Stimulated activated naive CD8-positive, alpha-beta T cell treated with anti-CD3 and anti-CD28 coated beads, Interleukin-15, amount 100 ng/mL, for 72 hours (primary cell): ENCODE results near the gene MAGIX.
A peak's percentile ranks its signal among the peaks of the same experiment; 100 is the strongest.
"Not testable (repeated sequence)": the region's sequence is repeated elsewhere in the genome, so short reads cannot be mapped to it uniquely, and the experiment has no call there.

ENCODE experiments used
- ATAC-seq: fragments of 150-1000 bp; cut with Tn5 transposase; 2 replicates; pipeline ENCODE4 v1.10.0; 2021; ENCODE audit warnings: mild to moderate bottlenecking, moderate library complexity
- DNase-seq, 2 donors: peaks; one replicate each; pipeline ENCODE4 v3.0.0; 2021 to 2022
- H3K27ac Mint-ChIP-seq, 2 donors: one replicate each; pipeline ENCODE4 v1.8.0; 2022; ENCODE audit warnings: mild to moderate bottlenecking in 2 of 2, mixed read lengths in 2 of 2, moderate library complexity in 2 of 2
- H3K27me3 Mint-ChIP-seq: one replicate; pipeline ENCODE4 v1.8.0; 2022; ENCODE audit warnings: mixed read lengths
- H3K4me1 Mint-ChIP-seq: one replicate; pipeline ENCODE4 v1.8.0; 2022; ENCODE audit warnings: mild to moderate bottlenecking, mixed read lengths
- H3K4me3 Mint-ChIP-seq, 2 donors: one replicate each; pipeline ENCODE4 v1.8.0; 2022; ENCODE audit warnings: mild to moderate bottlenecking in 2 of 2, mixed read lengths in 2 of 2, moderate library complexity in 1 of 2
- H3K9me3 Mint-ChIP-seq, 2 donors: one replicate each; pipeline ENCODE4 v1.8.0; 2022; ENCODE audit warnings: mixed read lengths in 2 of 2

MAGIX gene

DNA sequence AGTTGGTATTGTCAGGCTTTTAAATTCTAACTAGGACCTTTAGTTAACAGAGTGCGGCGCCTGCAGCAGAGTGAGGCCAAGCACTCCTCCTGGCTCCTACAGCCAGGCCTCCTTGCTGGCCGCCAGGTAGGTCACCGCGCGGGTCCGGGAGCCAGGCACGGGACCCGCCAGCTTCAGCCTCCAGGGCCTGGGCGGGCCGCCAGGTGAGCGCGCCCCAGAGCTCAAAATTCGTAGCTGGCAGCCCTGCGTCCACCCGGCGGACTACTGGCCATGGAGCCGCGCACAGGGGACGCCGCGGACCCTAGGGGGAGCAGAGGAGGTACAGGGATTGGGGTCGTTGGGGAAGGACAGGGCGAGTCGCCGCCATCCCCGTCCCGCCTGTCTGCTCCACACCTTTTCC lies at the start of gene MAGIX:
TSS of gene MAGIX (plus strand) at position 139 of the 400 bp plus-strand sequence. CDS start at position 271, 132 bp downstream.
- H3K4me3 Mint-ChIP-seq = peak within 1 kb of the TSS; percentile 86 to 91
- H3K27me3 Mint-ChIP-seq = no peaks in the 10 kb centered on the region

DNA sequence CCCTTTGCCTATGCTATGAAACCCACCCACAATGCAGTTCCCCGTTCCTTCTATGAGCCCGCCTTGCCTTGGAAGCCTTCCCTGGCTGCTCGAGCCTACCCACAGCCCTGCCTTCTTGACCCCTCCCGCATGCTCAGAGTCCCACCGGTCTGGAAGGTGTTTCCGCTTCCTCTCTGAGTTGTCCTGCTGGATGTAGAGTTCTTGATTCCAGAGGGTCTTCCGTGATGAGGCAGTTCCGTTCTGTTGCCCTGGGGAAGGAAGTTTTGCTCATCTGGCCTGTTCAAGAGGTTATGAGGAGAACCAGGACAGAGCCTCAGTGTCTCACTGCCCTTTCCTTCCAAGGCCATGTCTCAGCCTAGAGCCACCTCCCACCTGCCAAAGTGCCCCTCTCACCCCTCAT lies 46.5 kb upstream of the MAGIX start:
- peak overlapping the region in 1 of 2 donors; percentile 62 for H3K27ac Mint-ChIP-seq
- H3K4me1 Mint-ChIP-seq = peaks cover 19% of the 10 kb centered on the region
- no peak overlapping the region for H3K4me3 Mint-ChIP-seq
- no peak for DNase-seq
- no peaks in the 10 kb centered on the region for H3K9me3 Mint-ChIP-seq
- no peak for ATAC-seq
- H3K27me3 Mint-ChIP-seq = no peaks in the 10 kb centered on the region

More for the DNA sequence above, at the start of gene MAGIX:
- peak within 1 kb of the TSS; percentile 89 to 95 for H3K27ac Mint-ChIP-seq
- DNase-seq = no peak
- ATAC-seq = no peak
- H3K9me3 Mint-ChIP-seq = no peaks in the 10 kb centered on the region
- H3K4me1 Mint-ChIP-seq = peaks cover 36% of the 10 kb centered on the region

DNA sequence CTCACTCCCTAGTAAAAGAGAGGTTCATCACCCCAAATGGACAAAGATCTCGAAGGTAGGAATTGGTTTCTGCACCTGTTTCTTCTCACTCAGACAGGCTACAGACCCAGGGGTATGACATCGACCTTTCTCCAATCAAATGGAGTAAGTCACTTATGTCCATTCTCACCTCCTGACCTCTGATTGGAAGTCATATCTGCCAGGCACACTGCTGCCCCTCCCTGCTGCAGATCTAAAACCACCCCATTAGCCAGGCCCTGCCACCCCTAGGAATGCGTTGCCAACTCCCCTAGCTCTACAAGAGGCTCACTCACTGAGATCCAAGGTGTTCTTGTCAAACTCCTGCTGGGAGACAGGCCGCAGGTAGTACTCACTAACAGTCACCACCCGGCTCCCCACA lies 45.8 kb upstream of the MAGIX start:
- DNase-seq = no peak
- no peak overlapping the region for H3K4me3 Mint-ChIP-seq
- H3K27me3 Mint-ChIP-seq = no peaks in the 10 kb centered on the region
- no peaks in the 10 kb centered on the region for H3K9me3 Mint-ChIP-seq
- peak overlapping the region in 1 of 2 donors; percentile 72 for H3K27ac Mint-ChIP-seq
- ATAC-seq = no peak
- H3K4me1 Mint-ChIP-seq = peaks cover 23% of the 10 kb centered on the region

GRCh38 chrX:49117581-49117980 lies 45.0 kb upstream of the MAGIX start:
- DNase-seq (no peak), ATAC-seq (no peak)
- H3K4me3 Mint-ChIP-seq = no peak overlapping the region
- peaks cover 31% of the 10 kb centered on the region for H3K4me1 Mint-ChIP-seq
- H3K27me3 Mint-ChIP-seq = no peaks in the 10 kb centered on the region
- peak overlapping the region in 1 of 2 donors; percentile 82 for H3K27ac Mint-ChIP-seq
- no peaks in the 10 kb centered on the region for H3K9me3 Mint-ChIP-seq

DNA sequence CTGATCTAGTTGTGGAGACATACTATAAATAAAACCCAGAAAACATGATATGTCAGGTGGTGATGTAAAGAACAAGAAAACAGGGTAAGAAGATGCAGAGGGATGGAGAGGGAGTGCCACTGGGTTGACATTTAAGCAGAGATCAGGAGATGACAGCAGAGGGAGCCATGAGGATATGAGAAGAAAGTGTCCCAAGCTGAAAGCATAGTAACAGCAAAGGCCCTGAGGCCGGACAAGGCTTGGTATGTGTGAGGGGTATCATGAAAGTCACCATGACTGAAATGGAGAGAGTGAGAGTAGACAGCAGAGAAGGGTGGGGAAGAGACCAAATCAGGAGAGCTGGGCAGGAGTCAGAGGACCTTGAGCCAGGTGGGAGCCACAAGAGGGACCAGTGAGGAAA lies 42.5 kb upstream of the MAGIX start:
- Mint-ChIP-seq H3K4me3 (no peak overlapping the region), H3K27me3 (no peaks in the 10 kb centered on the region), H3K27ac (no peak overlapping the region), H3K4me1 (peaks cover 42% of the 10 kb centered on the region), H3K9me3 (no peaks in the 10 kb centered on the region)
- ATAC-seq (no peak), DNase-seq (no peak)

- H3K4me3 Mint-ChIP-seq = peak overlapping the region; percentile 96 to 99
- no peaks in the 10 kb centered on the region for H3K27me3 Mint-ChIP-seq
Observed at GRCh38 chrX:49122499-49122898, 40.1 kb upstream of the MAGIX start.

GRCh38 chrX:49127742-49128258 lies 34.8 kb upstream of the MAGIX start:
- H3K27me3 Mint-ChIP-seq, H3K27ac Mint-ChIP-seq, ATAC-seq, DNase-seq, H3K4me3 Mint-ChIP-seq, H3K9me3 Mint-ChIP-seq, H3K4me1 Mint-ChIP-seq: not testable (repeated sequence)

More at GRCh38 chrX:49122499-49122898, 40.1 kb upstream of the MAGIX start:
- DNase-seq (no peak), ATAC-seq (no peak)
- Mint-ChIP-seq H3K27ac (peak overlapping the region; percentile 98 to 99), H3K4me1 (peaks cover 33% of the 10 kb centered on the region), H3K9me3 (no peaks in the 10 kb centered on the region)

DNA sequence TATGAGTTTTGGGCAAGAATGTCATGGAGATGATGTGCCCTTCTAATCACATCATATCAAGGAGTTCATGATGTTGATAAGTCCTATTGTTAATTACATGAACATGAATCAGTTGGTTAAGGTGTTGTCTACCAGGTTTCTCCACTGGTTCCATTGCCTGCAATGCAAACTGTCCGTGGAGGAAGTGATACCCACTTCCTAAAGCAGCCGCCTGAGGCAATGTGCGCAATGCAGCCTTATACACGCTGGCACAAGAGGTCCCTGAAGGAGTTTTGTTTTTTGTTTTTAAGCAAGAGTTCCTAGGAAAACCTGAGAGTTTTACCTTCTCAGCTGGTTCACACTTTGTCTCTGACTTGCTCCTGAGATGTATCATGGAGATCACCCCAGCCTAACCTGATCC lies 33.1 kb upstream of the MAGIX start:
- no peak for ATAC-seq
- Mint-ChIP-seq H3K4me3 (no peak overlapping the region), H3K9me3 (no peaks in the 10 kb centered on the region), H3K27ac (no peak overlapping the region), H3K4me1 (no peaks in the 10 kb centered on the region), H3K27me3 (no peaks in the 10 kb centered on the region)
- DNase-seq = no peak

- not testable (repeated sequence) for H3K27ac Mint-ChIP-seq, ATAC-seq, H3K27me3 Mint-ChIP-seq, DNase-seq, H3K9me3 Mint-ChIP-seq, H3K4me1 Mint-ChIP-seq, H3K4me3 Mint-ChIP-seq
Observed at GRCh38 chrX:49132275-49132674, 30.3 kb upstream of the MAGIX start.

- H3K9me3 Mint-ChIP-seq = no peaks in the 10 kb centered on the region
- no peaks in the 10 kb centered on the region for H3K4me1 Mint-ChIP-seq
- no peaks in the 10 kb centered on the region for H3K27me3 Mint-ChIP-seq
- ATAC-seq (no peak), DNase-seq (no peak)
- H3K4me3 Mint-ChIP-seq = no peak overlapping the region
- H3K27ac Mint-ChIP-seq = no peak overlapping the region
Observed at GRCh38 chrX:49133759-49134158, 28.8 kb upstream of the MAGIX start.

DNA sequence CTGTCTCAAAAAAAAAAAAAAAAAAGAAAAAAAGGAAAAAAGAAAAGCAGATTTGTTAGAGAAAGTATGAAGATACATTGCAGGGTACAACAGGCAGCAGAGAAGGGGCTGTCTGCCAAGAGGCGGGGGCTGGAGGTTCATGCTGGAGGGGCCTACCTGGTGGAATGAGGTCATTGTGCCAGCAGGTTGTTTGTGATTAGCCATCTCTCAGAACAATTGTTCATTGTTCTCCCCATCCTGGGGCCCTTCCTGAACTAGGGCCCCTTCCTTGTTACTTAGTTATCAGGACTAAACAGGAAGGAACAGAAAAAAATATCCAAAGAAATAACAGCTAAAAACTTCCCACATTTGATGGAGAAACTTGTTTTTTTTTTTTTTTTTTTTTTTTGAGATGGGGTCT lies 25.1 kb upstream of the MAGIX start:
- H3K27ac Mint-ChIP-seq = no peak overlapping the region
- no peaks in the 10 kb centered on the region for H3K27me3 Mint-ChIP-seq
- no peak overlapping the region for H3K4me3 Mint-ChIP-seq
- H3K9me3 Mint-ChIP-seq = peaks cover 3 to 8% of the 10 kb centered on the region in 2 donors
- DNase-seq = no peak
- no peaks in the 10 kb centered on the region for H3K4me1 Mint-ChIP-seq
- no peak for ATAC-seq

- no peak for DNase-seq
- no peak for ATAC-seq
- Mint-ChIP-seq H3K9me3 (peaks cover 3 to 8% of the 10 kb centered on the region in 2 donors), H3K4me3 (no peak overlapping the region), H3K4me1 (no peaks in the 10 kb centered on the region), H3K27me3 (no peaks in the 10 kb centered on the region), H3K27ac (no peak overlapping the region)
Observed at GRCh38 chrX:49139713-49140112, 22.8 kb upstream of the MAGIX start.

GRCh38 chrX:49142264-49142663 lies 20.3 kb upstream of the MAGIX start:
- H3K4me1 Mint-ChIP-seq, H3K9me3 Mint-ChIP-seq, H3K4me3 Mint-ChIP-seq, DNase-seq, H3K27me3 Mint-ChIP-seq, H3K27ac Mint-ChIP-seq, ATAC-seq: not testable (repeated sequence)

DNA sequence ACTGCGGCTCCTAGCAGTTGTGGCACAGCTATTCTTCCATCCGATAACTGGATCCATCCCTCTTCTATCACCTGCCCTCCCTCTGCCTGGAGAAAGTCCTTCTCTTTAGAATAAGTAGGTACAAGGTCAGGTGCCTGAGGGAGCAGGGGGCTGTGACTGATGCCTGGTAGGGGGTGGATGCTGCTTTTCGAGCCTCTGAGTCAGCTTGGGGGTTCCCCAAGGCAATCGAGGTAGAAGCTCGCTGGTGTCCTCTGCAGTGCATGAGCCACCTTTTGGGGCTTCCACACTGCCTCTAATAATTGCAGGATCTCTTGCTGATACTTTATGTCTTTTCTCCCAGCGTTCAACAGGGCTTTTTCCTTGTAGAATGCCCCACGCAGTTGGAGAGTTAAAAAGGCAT lies 19.4 kb upstream of the MAGIX start:
- DNase-seq, ATAC-seq, H3K9me3 Mint-ChIP-seq, H3K4me3 Mint-ChIP-seq, H3K4me1 Mint-ChIP-seq, H3K27me3 Mint-ChIP-seq, H3K27ac Mint-ChIP-seq: not testable (repeated sequence)

GRCh38 chrX:49147282-49147681 lies 15.3 kb upstream of the MAGIX start:
- Mint-ChIP-seq H3K9me3 (no peaks in the 10 kb centered on the region), H3K27me3 (no peaks in the 10 kb centered on the region)
- ATAC-seq = no peak

DNA sequence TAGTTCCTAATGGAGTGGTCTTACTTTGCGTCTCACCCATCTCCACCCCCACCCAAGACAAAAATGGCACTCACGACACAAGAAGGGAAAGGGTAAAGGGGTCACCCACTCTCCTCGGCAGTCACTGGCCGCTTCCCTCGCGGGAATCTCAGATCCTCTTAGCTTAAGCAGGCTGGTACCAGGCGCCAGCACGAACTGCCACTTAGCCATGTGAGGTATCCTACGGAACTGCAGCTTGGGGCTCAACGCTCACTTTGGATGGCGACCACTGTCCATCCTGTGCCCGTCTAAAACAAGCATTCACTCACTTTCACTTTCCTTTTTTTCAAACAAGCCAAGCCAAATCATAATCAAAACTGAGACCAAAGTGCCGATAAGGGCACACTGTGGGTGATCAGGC lies 14.6 kb upstream of the MAGIX start:
- H3K9me3 Mint-ChIP-seq = no peaks in the 10 kb centered on the region
- peak overlapping the region in 1 of 2 donors; percentile 54 for H3K27ac Mint-ChIP-seq
- DNase-seq = no peak
- ATAC-seq = no peak
- H3K4me3 Mint-ChIP-seq = no peak overlapping the region
- H3K27me3 Mint-ChIP-seq = no peaks in the 10 kb centered on the region
- no peaks in the 10 kb centered on the region for H3K4me1 Mint-ChIP-seq

More at GRCh38 chrX:49147282-49147681, 15.3 kb upstream of the MAGIX start:
- no peak overlapping the region for H3K27ac Mint-ChIP-seq
- no peaks in the 10 kb centered on the region for H3K4me1 Mint-ChIP-seq
- DNase-seq = no peak
- no peak overlapping the region for H3K4me3 Mint-ChIP-seq
